Fibroblast of villous mesenchyme (primary cell): ENCODE results near the gene THRA. TPM values are rescaled to one million over a fixed set of nuclear protein-coding genes. Genes with fewer than 3 reads are reported as not detected.

Experiments used
- DNase-seq: peaks from one replicate; pipeline ENCODE4 v3.0.0-alpha.2; 2010; ENCODE audit warnings: low read depth
- H3K4me3 ChIP-seq: 2 replicates; pipeline ENCODE4 v1.5.1; 2011; ENCODE audit warnings: low read depth, mild to moderate bottlenecking, low read length
- CTCF ChIP-seq: IDR thresholded peaks from 2 replicates; pipeline ENCODE4 v1.5.1; 2012; ENCODE audit warnings: low read depth, mild to moderate bottlenecking, low read length; ENCODE audit not compliant: insufficient read depth
- total RNA-seq: library from RNA; depleted of rRNA; stranded (reverse); fragments of >200 nt; gene quantifications from 2 replicates; pipeline ENCODE4 v1.2.3, GENCODE V29; 2012

Gene THRA
- total RNA-seq, 1 donor, result 27.2 TPM

GRCh38 chr17:40060887-40061608 is 1.7 kb upstream of the THRA start:
- H3K4me3 ChIP-seq, result no peak overlapping the region
- no peak for DNase-seq
- no peak for TF ChIP-seq CTCF

- no peak for TF ChIP-seq CTCF
- no peak overlapping the region for H3K4me3 ChIP-seq
- no peak for DNase-seq
These were observed 1.1 kb upstream of the THRA start for GRCh38 chr17:40061609-40062038.

GRCh38 chr17:40063187-40063771 is 514 bp downstream of the THRA start:
- H3K4me3 ChIP-seq, result peak overlapping the region; percentile 92
- DNase-seq, result peak; percentile 61
- TF ChIP-seq CTCF, result no peak

- no peak for DNase-seq
- H3K4me3 ChIP-seq, result peak overlapping the region; percentile 92
- TF ChIP-seq CTCF, result no peak
These were observed 1.3 kb downstream of the THRA start for GRCh38 chr17:40063901-40064531.

- no peak for TF ChIP-seq CTCF
- DNase-seq, result peak; percentile 36
- H3K4me3 ChIP-seq, result peak overlapping the region; percentile 92
These were observed 2.4 kb downstream of the THRA start for GRCh38 chr17:40064971-40065768.

GRCh38 chr17:40065769-40066510 is 3.2 kb downstream of the THRA start:
- no peak for DNase-seq
- TF ChIP-seq CTCF, result no peak
- no peak overlapping the region for H3K4me3 ChIP-seq
